Stimulated activated CD8-positive, alpha-beta memory T cell treated with anti-CD3 and anti-CD28 coated beads, Interleukin-12 subunit alpha, Interleukin-12 subunit beta, amount 100 ng/mL, for 1 hour (primary cell): Measurements from ENCODE around the gene NUDT11.
"Not testable (repeated sequence)": the region's sequence is repeated elsewhere in the genome, so short reads cannot be mapped to it uniquely, and the experiment has no call there.

Source experiments
- DNase-seq: peaks from one replicate; pipeline ENCODE4 v3.0.0-alpha.2; 2020; ENCODE audit warnings: low read depth

NUDT11 gene

DNA sequence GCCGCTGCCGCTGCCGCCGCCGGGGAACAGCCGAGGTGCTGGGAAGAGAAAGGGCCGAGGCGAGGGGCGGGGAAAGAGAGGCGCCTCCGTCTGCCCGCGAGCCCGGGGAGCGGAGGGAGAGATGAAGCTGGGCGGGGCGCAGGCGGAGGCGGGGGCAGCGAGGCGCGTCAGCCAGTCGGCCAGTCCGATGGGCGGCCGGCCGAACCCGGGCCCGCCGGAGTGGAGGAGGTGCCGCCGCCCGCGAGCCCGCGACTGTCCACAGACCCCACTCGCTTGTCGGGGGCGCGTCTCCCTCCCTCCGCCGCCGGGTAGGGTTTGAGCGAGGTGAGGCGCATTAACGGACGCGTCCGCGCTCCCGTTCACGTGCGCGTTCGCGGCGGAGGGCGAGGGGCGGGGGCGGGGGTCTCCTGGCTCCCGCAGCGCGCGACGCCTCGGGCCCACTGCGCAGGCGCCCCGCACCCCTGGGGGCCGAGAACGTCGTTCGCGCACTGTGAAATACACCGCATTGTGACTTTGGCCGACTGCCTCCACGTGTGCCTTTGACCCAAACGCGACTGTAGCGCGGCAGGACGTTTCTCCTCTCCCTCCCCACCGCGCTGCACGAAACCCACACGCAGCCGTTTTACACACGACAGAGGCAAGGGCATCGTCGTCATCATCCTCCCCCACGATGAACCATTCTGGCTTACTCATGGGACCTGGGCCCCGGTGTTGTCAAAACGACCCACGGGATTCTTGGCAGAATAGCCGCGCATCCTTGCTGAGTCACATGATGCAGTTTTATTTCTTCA is at the start of gene NUDT11:
NUDT11 (minus strand) TSS at position 92 of the 791 bp plus-strand sequence. CDS start 148 bp downstream, outside the sequence.
- no peak for DNase-seq

DNA sequence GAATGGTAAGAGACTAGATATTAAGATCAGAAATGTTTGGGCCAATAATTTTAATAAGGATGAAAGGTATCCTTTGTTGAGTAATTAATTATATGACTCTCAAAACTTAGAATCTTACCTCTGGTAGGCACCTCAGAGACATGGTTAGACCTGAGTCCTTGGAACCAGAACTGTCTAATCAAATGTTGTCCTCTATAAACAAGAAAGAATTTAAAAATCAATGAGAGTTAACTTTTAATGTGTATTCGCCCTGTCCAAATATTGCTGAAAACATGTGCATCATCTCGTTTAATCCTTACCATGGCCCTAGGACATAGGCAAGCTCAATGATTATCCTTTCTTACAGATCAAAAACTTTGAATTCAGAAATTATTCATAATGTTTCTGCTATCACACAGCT is 24.0 kb upstream of the NUDT11 start:
- no peak for DNase-seq

DNA sequence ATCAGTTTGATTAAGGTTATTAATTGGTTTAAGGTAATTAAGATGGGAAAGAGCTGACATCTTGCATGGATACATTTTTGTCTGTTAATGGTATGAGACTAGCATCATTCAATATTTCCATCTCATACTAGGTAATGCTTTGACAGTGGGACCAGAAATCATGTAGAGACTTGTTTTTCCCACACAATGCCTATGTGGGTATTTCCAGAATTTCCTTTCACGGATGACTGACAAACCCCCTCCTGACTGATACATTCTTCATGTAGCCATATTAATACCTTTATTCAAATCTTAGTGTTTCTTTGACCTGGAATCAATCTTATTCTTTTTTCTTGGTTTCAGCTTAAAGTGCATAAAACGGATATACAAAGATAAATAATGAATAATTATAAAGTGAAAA is 22.7 kb upstream of the NUDT11 start:
- not testable (repeated sequence) for DNase-seq

DNA sequence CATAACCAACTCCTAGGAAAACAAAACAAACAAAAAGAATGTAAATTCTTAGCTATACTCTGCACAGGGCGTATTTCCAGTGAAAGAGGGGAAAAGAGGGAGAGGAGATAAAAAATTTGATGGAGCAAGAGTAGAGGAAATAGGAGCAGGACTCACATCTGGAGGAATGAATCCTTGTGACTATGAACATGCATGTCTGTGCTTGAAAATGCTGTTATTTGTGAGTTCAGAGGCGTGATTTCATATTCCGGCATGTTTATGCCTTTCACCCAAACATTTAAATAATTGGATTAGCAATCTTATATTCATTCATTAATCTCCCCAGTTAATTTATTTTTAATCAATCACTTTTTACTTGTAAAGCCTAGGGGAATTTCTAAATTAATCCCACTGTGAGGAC is 11.2 kb upstream of the NUDT11 start:
- DNase-seq: no peak

DNA sequence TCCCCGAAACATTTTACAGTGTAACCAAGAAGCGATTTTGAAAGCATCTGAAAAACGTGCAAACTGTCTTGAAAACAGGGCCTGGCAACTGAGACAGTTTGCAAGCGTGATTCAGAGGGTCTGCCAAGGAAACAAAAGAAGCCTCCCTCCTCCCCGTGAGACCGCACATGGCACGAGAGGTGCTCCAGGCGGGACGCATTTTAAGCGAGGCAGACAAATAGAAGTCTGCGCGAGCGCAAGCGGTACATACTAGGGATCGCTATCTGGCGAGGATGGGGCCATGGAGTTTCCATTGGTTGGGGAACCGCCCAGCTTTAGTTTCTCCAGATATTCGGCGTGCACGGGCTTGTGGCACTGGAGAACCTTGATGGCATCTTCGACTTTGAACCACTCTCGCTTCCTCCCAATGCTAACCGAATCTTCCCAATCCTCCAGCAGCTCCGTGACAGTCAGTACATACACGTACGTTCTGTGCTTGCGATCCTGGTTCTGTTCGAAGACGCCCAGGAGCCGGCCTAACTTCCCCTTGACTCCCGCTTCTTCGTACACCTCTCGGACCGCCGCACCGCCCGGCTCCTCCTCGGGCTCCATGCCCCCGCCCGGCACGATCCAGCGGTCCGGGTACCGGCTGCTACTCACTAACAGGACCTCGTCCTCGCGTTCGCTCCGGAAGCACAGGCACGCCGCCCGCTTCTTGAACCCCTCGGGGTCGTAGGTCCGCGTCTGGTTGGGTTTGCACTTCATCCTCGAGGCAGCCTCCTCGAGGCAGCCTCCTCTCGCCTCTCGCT is 497 bp downstream of the NUDT11 start:
- not testable (repeated sequence) for DNase-seq

DNA sequence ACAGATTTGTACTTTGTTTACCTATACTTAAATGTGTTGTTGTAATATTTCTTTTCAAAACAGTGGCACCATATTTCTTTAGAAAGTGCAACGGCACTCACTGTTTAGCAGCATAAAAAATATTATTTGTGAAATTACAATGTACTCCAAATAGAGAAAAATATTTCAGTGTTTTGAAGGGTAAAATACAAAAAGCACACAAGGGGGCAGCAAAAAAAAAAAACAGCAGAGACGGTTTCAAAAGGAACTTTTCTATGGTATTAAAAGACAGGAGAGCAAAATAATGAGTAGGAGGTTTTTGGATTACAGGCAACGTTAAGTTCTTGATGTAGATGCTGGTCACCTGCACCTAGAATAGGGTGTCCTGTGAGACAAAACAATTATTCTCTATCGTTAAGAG is 2.0 kb downstream of the NUDT11 start:
- no peak for DNase-seq

DNA sequence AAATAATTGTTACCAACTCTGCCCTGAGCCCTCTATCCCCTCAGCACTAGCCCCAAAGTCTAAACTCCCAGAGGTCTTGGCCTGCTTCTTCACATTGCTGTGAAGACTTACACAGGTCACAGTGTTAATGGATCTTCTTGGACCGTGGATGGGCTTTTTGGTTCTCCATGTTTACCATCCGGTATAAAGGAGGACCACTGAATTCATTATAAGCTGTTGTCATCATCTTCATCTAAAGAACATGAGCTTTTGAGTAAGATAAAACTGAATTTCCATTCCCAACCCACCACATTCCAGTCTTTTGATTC is 8.5 kb downstream of the NUDT11 start:
- DNase-seq: no peak

DNA sequence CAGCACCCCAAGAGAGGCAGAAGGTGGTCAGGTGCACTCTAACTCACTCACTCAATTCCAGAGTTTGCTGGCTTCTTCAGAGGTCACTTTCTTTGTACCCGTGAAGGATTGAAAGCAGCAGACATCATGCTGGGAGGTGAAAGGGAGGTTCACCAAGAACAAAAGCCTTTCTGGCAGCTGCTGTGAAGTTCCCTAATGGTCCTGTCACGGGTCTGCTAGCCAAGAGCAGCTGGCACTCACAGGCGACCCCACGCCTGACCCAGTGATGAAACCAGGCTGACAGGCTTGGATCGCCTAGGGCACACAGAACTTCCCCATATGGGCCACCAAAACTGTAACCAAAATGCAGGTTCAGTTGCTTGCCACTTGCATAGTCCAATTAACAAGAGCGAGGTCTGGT is 11.8 kb downstream of the NUDT11 start:
- no peak for DNase-seq

DNA sequence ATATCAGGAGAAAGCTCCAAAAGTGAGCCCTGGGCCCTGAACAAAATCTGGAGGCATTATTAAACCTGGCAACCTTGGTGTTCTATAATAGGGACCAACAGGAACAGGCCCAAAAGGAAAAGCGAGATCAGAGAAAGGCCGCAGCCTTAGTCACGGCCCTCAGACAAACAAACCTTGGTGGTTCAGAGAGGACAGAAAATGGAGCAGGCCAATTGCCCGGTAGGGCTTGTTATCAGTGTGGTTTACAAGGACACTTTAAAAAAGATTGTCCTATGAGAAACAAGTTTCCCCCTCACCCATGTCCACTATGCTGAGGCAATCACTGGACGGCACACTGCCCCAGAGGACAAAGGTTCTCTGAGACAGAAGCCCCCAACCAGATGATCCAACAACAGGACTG is 14.0 kb downstream of the NUDT11 start:
- DNase-seq: not testable (repeated sequence)

DNA sequence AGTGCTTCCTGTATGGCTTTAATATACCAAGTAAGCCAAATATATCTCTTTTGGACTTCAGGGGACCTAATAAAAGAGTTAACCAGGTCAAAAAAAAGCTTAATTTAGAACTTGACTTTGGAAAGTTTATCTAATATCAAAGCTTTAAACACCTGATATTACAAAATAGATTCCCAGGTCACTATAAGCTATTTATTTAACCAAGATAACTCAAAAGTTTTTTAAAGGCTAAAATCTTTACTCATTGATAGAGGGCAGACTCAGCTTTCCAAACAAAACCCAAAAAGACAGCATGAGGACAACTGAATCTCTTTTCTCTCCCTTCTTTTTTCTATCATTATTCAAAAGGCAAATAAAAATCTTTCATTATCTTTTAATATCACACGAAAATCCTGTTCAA is 19.5 kb downstream of the NUDT11 start:
- no peak for DNase-seq

DNA sequence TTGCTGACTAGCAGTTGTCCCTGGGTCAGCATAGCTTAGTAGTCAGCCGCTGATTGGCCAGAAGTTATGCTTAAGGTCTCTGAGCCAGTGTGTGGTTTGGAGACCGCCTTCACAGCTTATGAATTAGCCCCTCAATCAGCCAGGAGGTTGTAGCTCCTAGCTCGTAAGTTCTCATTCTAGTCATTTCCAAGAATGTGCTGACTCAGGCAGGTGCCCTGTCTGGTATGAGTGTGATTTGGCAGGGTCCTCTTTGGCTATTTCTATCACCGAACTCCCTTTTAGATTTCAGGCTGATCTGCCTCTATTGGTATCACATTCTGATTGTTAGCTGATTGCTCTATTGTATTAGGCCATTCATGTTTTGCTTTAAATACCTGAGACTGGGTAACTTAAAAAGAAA is 33.1 kb downstream of the NUDT11 start:
- no peak for DNase-seq

DNA sequence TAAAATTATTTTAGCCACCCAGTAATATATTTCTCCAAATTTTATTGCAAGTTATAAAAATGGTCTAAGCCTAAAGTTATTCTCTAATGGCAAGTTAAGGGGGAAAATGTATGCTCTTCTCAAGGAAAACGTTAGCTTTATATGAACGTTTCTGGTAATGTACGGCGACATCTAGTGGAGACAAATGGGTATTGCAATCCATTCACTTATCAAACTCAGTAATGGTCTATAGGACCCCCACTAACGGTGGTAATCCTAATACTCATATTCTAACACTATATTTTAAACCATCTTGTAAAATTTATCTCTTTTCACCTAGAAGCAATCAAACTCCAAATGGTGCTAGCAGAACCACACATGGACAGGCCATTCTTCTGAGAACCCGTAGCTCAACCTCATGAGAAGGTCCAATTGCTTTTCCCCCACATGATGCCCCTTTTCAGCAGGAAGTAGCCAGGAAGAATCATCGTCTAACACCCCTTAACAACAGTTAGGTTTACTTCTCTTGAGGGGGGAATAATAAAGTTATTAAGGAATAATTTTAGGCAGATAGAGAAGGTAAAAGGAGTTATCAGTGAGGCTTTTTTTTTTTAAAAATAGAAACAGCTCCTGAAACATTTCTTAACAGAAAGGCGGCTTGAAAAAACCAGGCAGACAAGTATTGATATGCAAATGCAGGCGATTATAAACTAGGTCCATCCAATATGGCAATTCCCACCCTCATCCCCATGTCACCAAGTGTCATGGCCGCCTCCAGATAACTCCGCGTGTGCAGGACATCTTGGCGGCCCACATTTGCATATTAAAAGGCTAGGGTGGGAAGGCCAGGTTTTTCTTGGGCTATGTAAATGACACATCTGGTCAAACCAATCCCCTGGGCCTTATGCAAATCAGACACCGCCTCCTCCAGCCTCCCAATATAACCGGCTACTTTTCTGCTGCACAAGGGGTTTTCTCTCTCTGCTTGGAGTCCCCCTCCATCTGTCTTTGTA is 35.0 kb downstream of the NUDT11 start:
- DNase-seq: no peak

DNA sequence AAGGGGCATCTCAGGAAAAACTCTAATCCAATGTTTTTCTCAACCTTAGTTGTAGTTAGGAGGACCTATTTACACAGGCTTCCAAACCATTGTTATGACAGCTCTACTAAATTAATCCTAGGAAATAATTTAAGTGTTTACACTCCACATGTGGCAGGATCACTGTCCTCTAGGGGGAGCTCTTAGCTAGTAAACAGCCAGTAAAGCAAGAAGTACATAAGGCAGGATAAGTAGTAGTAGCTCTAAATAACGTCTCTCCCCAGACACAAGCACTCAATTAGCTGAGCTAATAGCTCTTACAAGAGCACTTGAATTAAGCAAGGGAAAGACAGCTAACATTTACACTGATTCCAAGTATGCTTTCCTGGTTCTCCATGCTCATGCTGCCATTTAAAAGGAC is 37.3 kb downstream of the NUDT11 start:
- no peak for DNase-seq

DNA sequence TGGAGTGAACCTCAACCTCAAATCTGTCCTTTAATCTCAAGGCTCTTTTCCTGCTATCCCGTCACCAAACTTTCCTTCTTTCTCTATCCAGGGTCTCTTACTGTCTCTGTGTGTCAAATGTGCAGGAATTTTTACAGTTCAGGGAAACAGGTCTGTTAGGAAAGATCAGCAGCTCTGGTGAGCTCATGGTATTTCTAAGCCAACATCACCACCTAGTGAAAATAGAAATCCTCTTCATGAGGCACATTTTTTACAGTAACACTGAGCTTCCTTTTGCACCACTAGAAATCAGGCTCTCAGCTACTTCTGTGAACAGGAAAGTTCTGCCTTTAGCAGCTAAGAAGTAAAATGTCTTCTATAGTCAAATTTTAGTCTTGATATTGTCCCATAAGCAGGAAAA is 39.6 kb downstream of the NUDT11 start:
- DNase-seq: no peak

DNA sequence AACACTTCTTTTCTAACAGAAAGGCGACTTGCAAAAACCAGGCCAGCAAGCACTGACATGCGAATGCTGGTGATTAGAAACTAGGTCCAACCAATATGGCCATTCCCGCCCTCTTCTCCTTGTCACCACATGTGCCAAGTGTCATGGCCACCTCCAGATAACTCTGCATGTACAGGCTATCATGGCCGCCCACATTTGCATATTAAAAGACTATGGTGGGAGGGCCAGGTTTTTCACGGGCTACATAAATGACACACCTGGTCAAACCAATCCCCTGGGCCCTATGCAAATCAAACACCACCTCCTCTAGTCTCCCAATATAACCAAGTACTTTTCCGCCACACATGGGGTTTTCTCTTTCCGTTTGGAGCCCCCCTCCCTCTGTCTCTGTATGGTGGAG is 40.1 kb downstream of the NUDT11 start:
- DNase-seq: no peak

DNA sequence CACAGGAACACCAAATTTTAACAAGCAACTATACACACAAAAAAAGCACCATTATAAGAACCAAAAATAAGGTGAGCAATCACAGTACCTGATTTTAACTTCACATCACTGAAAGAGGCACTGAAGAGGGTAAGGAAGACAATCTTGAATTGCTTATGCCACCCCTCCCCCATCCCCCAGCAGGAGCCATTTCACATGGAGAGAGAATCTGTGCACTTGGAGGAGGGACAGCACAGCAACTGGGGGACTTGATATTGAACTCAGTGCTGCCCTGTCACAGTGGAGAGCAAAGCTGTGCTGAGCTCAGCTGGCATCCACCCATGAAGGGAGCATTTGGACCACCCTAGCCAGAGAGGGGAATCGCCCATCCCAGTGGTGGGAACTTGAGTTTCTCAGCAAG is 56.0 kb downstream of the NUDT11 start:
- DNase-seq: no peak
